ENCODE measurements around the gene RELN. TPM values are rescaled to one million over a fixed set of nuclear protein-coding genes. Genes with fewer than 3 reads are reported as not detected.

RELN gene
- total RNA-seq, 1 experiment from 2014 or later, result 0.48 TPM

GRCh38 chr7:103710247-103710646 lies 279.2 kb downstream of the RELN start:
- Histone ChIP-seq H4K20me1 (ENCODE audit: insufficient read depth) (no peaks in the 10 kb centered on the region), H3K9me3 (ENCODE audit: insufficient read depth, low read depth) (no peaks in the 10 kb centered on the region), H3K79me2 (ENCODE audit: low read depth) (no peaks in the 10 kb centered on the region), H3F3A (ENCODE audit: insufficient read depth, low read depth) (no peaks in the 10 kb centered on the region), H3K36me3 (ENCODE audit: low read depth) (no peaks in the 10 kb centered on the region), H3K9me2 (ENCODE audit: insufficient read depth) (no peaks in the 10 kb centered on the region), H2AFZ (peak overlapping the region; percentile 67; the same call in 1 of the 2 replicates), H3K4me1 (replicated peaks; ENCODE audit: insufficient read depth) (no peaks in the 10 kb centered on the region), H3K4me2 (peak overlapping the region; percentile 18), H3K4me3 (no peak overlapping the region), H3K27ac (no peak overlapping the region), H3K27me3 (ENCODE audit: insufficient read depth, low read depth) (no peaks in the 10 kb centered on the region)
- no peak for DNase-seq
- TF ChIP-seq, protein P1, sequence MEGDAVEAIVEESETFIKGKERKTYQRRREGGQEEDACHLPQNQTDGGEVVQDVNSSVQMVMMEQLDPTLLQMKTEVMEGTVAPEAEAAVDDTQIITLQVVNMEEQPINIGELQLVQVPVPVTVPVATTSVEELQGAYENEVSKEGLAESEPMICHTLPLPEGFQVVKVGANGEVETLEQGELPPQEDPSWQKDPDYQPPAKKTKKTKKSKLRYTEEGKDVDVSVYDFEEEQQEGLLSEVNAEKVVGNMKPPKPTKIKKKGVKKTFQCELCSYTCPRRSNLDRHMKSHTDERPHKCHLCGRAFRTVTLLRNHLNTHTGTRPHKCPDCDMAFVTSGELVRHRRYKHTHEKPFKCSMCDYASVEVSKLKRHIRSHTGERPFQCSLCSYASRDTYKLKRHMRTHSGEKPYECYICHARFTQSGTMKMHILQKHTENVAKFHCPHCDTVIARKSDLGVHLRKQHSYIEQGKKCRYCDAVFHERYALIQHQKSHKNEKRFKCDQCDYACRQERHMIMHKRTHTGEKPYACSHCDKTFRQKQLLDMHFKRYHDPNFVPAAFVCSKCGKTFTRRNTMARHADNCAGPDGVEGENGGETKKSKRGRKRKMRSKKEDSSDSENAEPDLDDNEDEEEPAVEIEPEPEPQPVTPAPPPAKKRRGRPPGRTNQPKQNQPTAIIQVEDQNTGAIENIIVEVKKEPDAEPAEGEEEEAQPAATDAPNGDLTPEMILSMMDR (conservative IDR thresholded peaks at IDR 0.05), result no peak
- TF ChIP-seq EZH2 (IDR thresholded peaks at IDR 0.05; ENCODE audit: low read depth), result no peak
- ChIA-PET POLR2A (ENCODE audit: unreplicated experiment) (no interaction called here), CTCF (no interaction called here)
- intact Hi-C loops (cut with micrococcal nuclease; ENCODE audit: unreplicated experiment), result no loop called here
- no TSS peak for BruUV-seq (replicated peaks)

GRCh38 chr7:103706805-103707204 lies 282.7 kb downstream of the RELN start:
- intact Hi-C loops (cut with micrococcal nuclease; ENCODE audit: unreplicated experiment), result loop anchor here (10.0 kb wide), 1 partner anchor 718 kb away; no protein-coding TSS in a partner anchor
- H2AFZ ChIP-seq, result no peak overlapping the region
- H3K4me1 ChIP-seq (replicated peaks; ENCODE audit: insufficient read depth), result no peaks in the 10 kb centered on the region
- no peak overlapping the region for H3K27ac ChIP-seq
- POLR2A ChIA-PET (ENCODE audit: unreplicated experiment), result no interaction called here
- H3K4me2 ChIP-seq, result no peak overlapping the region
- no peak for DNase-seq
- no peaks in the 10 kb centered on the region for H3K9me3 ChIP-seq (ENCODE audit: insufficient read depth, low read depth)
- BruUV-seq (replicated peaks), result no TSS peak
- no peaks in the 10 kb centered on the region for H3K9me2 ChIP-seq (ENCODE audit: insufficient read depth)
- H4K20me1 ChIP-seq (ENCODE audit: insufficient read depth), result no peaks in the 10 kb centered on the region
- no peak for TF ChIP-seq EZH2 (IDR thresholded peaks at IDR 0.05; ENCODE audit: low read depth)
- TF ChIP-seq, protein P1 (conservative IDR thresholded peaks at IDR 0.05), result no peak
- H3K79me2 ChIP-seq (ENCODE audit: low read depth), result no peaks in the 10 kb centered on the region
- CTCF ChIA-PET, result no interaction called here
- H3K4me3 ChIP-seq, result no peak overlapping the region
- no peaks in the 10 kb centered on the region for H3F3A ChIP-seq (ENCODE audit: insufficient read depth, low read depth)
- H3K36me3 ChIP-seq (ENCODE audit: low read depth), result no peaks in the 10 kb centered on the region
- H3K27me3 ChIP-seq (ENCODE audit: insufficient read depth, low read depth), result no peaks in the 10 kb centered on the region

- H3F3A ChIP-seq (ENCODE audit: insufficient read depth, low read depth), result no peaks in the 10 kb centered on the region
- no peaks in the 10 kb centered on the region for H3K79me2 ChIP-seq (ENCODE audit: low read depth)
- no peaks in the 10 kb centered on the region for H3K4me1 ChIP-seq (replicated peaks; ENCODE audit: insufficient read depth)
- no peaks in the 10 kb centered on the region for H3K9me2 ChIP-seq (ENCODE audit: insufficient read depth)
- no peaks in the 10 kb centered on the region for H3K9me3 ChIP-seq (ENCODE audit: insufficient read depth, low read depth)
- POLR2A ChIA-PET (ENCODE audit: unreplicated experiment), result interaction anchor here (0.6 kb wide), 1 partner anchor 21 kb away, joined by 6 read pairs; no protein-coding TSS in a partner anchor
- intact Hi-C loops (cut with micrococcal nuclease; ENCODE audit: unreplicated experiment), result loop anchor here (10.0 kb wide), 1 partner anchor 719 kb away; no protein-coding TSS in a partner anchor
- H3K36me3 ChIP-seq (ENCODE audit: low read depth), result no peaks in the 10 kb centered on the region
- H3K27ac ChIP-seq, result no peak overlapping the region
- BruUV-seq (replicated peaks), result no TSS peak
- no peak for DNase-seq
- H2AFZ ChIP-seq, result no peak overlapping the region
- CTCF ChIA-PET, result no interaction called here
- H3K27me3 ChIP-seq (ENCODE audit: insufficient read depth, low read depth), result no peaks in the 10 kb centered on the region
- no peak overlapping the region for H3K4me3 ChIP-seq
- H3K4me2 ChIP-seq, result no peak overlapping the region
- TF ChIP-seq EZH2 (IDR thresholded peaks at IDR 0.05; ENCODE audit: low read depth), result no peak
- TF ChIP-seq, protein P1 (conservative IDR thresholded peaks at IDR 0.05), result no peak
- no peaks in the 10 kb centered on the region for H4K20me1 ChIP-seq (ENCODE audit: insufficient read depth)
Measured at GRCh38 chr7:103705542-103705941, 283.9 kb downstream of the RELN start.
